Mesenteric fat pad (tissue), 1 donor: ENCODE results near the gene EEF2. TPM values are rescaled to one million over a fixed set of nuclear protein-coding genes. Genes with fewer than 3 reads are reported as not detected.
A peak's percentile ranks its signal among the peaks of the same experiment; 100 is the strongest.

Experiments used
- DNase-seq: peaks from one replicate; pipeline ENCODE4 v3.0.0-alpha.2; 2020; ENCODE audit warnings: low spot score
- total RNA-seq: library from RNA; stranded (reverse); fragmentation: NEBNext Ultra II Directional; extraction: Animal tissue kit (Norgen Biotek cat#: 25700); gene quantifications from one replicate; pipeline ENCODE4 v1.2.1, GENCODE V29; 2021
- donor health status: DM: yes; HTN: yes; CAD: no.

EEF2 gene
- total RNA-seq, 1 donor from 2014 or later = 2,131 TPM

GRCh38 chr19:3986260-3987041 is 1.2 kb upstream of the EEF2 start:
- DNase-seq = no peak

DNA sequence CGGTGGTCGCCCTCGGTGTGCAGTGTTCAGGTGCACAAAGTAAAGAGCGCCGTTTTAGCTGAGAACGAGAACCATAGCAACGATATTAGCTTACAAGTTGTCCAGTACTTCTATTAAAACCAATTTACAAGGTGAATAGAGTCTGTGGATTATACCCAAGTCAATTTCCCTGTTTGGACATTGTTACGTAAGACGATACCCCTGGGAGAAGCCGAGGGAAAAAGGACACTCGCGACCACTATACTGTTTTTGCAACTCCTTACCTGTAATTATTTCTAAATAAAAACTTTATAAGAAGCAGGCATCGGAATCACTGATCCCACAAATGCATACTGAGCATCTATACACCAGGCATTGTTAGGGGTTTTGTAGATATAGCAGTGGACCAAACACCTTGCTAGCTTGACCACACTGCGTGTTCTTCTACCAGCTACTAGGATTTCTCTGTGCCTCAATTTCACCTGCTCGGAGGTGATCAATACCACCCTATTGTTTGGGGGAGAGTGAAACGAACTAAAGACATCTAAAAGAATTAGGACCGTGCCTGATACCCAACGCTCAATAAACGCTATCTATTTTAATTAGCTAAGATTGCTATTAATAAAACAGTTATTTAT is 488 bp upstream of the EEF2 start:
- no peak for DNase-seq

DNA sequence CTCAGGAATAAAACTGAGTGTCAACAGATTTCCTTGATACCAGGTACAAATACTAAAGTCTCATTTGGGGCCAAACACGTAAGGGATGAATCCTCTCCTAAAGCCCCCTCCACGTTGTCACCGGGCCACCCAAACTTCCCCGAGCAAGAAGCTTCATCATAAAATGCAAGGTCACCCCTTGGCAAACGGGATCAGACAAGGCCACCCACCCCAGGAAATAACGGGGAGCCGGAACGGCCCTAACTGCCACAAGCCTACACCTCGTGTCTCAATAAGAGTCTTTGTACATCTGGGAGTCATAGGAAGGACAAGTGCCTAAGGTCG is 717 bp downstream of the EEF2 start:
- DNase-seq = no peak

DNA sequence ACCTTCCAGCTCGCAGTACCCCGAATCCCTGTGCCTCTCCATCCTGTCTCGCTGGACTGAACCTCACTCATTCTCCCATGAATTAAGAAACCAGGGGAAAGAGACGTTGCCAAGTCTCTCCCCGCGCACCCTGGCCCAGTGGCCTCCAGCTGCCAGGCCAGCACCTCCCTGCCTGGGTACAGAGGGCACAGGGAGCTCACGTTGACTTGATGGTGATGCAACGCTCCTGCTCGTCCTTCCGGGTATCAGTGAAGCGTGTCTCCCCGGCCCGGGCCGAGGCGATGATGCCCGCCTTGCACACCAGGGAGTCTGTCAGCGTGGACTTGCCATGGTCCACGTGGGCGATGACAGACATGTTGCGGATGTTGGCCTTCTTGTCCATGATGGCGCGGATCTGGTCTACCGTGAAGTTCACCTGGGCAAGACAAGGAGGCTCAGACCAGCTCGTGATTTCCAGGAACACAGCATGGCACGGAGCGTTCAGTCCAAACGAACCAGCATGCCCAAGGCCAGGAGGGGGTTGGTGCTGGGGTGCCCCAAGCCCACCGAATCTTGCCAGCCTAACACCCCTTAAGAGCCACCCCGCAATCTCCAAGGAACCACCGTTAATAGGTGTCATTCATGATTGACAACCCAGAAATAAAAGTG is 1.2 kb downstream of the EEF2 start:
- no peak for DNase-seq

GRCh38 chr19:3983542-3983914 is 1.7 kb downstream of the EEF2 start:
- no peak for DNase-seq

DNA sequence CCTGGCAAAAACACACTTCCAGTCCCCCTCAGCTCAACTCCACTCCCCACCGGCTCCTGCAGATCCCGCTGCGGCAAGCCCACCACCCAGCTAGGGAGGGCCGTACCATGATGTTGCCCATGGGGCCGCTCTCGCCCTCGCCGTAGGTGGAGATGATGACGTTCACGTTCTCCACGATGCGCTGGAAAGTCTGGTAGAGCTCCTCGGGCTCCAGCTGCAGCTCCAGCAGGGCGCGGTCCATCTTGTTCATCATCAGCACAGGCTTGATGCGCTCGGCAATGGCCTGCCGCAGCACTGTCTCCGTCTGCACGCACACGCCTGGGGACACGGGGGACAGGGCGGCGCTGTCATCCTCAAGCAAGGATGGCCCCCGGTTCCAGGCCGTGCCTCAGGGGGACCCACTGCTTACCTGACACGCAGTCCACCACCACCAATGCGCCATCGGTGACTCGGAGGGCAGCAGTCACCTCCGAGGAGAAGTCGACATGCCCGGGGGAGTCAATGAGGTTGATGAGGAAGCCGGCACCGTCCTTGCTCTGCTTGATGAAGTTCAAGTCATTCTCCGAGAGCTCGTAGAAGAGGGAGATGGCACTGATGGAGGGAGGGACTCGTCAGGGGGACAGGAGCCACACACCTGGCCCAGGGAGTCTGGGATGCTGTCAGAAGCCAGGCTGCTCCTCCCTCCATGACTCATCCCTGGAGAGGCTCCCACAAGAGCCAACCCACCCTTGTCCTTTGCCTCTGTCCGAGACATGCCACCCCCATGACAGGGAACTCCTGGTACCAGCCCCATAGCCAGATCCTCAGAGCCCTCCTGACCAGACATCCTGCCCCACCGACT is 2.3 kb downstream of the EEF2 start:
- no peak for DNase-seq

DNA sequence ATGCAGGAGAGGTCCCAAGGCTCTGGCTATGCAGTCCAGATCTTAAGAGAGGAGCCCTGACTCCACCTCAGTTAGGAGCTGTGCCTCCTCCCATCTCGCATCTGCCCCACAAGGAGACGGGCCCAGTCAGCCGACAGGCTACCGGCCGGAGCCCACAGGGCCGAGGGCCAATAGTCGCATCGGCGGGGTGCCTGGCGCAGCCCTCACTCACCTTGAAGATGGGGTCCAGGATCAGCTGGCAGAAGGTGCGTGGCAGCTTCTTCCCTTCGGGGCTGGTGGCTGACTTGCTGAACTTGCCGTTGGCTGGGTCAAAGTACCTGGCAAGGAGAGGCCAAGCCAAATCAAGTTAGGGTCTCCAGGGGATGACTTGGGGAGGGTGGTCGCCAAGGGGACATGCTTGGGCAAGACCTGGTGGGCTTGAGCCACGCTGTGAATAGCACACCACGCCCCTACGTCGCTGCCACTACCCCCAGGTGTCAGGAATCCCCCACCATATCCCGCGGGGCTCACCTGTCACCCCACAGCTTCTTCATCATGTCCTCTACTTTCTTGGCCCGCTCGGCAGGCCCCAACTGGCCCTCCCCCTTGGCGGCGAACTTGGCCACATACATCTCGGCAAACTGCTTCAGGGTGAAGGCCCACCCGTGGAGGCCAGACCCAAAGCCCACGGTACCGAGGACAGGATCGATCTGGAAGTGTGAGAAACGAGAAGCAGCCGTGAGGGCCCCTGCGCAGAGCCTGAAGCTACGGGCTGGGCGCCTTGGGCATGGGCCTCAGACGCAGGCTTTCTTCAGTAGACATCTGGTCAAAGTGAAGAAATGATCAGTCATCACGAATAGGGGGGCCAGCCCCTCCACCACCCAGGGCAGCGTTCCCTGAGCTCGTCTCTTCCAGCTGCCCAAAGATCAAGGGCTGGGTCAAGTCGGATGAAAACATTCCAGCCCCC is 3.3 kb downstream of the EEF2 start:
- DNase-seq = no peak

DNA sequence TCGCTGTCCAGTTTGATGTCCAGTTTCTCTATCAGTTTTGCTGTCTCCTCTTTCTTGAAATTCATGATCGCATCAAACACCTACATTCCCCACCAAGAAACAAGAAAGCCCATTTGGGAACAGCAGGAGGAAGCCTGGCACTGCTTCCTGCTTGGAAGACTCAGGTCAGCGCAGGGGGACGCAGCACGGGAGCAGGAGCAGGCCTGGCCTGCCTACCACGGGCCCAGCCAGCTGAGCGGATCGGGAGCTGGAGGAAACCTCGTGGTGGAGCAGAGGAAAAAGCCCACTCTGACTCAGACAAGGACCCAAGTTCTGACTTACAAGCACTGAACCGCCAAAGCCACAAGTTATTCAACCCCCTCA is 3.9 kb downstream of the EEF2 start:
- DNase-seq = no peak

- no peak for DNase-seq
Observed at GRCh38 chr19:3980353-3981251, 4.7 kb downstream of the EEF2 start.

DNA sequence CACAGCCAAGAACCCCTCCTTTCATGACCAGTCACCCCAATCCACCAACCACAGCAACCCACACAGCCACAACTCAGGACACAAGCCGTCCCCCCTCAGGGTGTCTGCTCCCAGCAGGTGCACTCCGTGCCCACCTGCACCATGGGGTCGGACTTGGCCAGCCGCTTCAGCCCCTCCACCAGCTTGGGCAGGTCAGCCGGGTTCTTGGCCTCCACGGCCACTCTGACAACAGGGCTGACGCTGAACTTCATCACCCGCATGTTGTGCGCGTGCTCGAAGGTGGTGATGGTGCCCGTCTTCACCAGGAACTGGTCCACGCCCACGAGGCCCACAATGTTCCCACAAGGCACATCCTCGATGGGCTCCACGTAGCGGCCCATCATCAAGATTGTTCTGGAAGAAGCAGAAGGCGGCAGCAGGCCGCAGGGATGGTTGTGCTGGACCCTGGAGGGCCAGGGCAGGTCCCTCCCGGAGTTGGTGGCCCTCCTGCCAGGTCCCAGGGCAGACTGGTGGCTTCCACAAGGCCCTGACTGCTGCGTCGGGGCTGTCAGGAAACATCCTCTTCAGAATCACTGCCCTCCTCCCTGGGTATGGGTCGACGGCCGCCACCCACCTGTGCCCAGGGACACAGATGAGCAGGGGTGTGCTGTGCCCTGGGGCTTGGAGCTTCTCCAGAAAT is 5.5 kb downstream of the EEF2 start:
- DNase-seq = no peak

DNA sequence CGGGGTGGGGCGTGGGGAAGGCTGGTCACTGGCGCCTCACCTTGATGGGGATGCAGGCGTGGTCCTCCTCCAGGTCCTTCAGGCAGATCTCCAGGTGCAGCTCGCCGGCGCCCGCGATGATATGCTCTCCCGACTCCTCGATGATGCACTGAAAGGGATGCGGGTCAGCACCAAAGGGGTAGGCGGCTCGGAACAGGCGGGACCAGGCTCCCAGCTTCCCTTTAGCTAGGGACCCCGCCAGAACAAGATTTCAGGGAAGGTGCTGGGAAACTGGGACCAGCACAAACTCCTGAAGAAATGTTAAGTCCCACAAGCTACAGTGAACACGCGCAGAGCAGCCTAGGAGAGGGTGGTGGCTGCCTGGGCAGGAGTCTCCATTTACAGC is 6.0 kb downstream of the EEF2 start:
- peak; percentile 89 for DNase-seq

GRCh38 chr19:3978145-3978544 is 7.1 kb downstream of the EEF2 start:
- no peak for DNase-seq

GRCh38 chr19:3977242-3978143 is 7.8 kb downstream of the EEF2 start:
- DNase-seq = no peak

GRCh38 chr19:3976495-3977241 is 8.6 kb downstream of the EEF2 start:
- DNase-seq = no peak

DNA sequence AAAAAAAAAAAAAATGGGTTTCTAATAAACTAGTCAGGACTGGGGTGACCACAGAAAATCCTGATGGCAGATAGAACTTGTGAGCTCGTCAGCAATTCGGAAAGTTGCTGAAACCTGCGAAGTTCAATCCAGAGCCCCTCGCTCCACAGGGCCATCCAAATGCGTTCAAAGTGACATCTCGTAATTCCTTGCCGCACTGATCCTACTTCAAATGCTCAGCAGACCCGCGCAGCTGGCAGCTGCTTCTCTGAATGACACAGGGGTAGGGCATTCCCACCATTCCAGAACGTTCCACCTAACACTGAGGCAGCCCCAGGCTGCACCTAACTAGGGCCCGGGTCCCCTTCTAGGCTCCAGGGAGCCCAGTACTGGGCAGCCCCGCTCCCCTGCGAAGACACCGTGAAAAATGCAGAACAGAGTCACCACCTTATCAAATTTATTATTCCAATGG is 9.6 kb downstream of the EEF2 start:
- DNase-seq = no peak

GRCh38 chr19:3975144-3975543 is 10.1 kb downstream of the EEF2 start:
- DNase-seq = no peak
